Activated CD8-positive, alpha-beta memory T cell treated with anti-CD3 and anti-CD28 coated beads, Interleukin-2, amount 50 U/mL, for 48 hours (primary cell): ENCODE results near the gene SLC49A4.
A peak's percentile ranks its signal among the peaks of the same experiment; 100 is the strongest.

ENCODE experiments used
- DNase-seq: peaks from one replicate; pipeline ENCODE4 v3.0.0-alpha.2; 2020

SLC49A4 gene

DNA sequence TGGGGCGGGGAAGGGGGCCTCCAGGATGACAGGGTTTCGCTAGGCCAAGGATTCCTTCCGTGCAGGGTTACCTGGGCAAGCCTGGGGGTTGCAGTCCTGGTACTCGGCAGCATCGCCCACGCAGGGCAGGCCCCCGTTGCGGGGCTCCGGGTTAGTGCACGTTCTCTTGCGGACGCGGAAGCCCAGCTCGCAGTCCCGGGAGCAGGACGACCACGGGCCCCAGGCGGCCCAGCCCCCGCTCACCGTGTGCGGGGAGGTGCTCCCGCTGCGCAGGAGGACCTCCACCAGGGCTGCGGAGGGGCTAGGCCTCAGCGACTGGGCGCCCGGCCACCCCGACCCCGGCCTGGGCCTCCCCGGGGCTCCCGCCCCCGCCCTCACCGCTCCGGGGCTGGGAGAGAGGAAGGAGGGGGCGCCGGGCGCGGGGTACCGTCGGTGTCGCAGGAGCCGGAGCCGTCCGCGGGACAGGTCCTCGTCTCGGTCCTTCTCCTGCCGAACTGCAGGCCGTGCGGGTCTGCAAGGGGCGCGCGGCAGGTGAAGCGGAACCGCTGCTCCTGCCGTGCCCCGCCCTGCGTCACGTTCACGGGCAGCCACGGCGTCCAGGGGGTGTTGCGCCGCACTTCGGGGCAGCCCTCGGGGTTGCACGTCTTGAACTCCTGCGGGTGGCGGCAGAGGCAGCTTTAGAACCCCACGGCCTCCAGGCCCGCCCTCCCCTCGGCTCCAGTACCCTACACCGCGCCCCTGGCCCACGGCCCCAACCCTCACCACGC is 118.1 kb downstream of the SLC49A4 start:
- DNase-seq: no peak

DNA sequence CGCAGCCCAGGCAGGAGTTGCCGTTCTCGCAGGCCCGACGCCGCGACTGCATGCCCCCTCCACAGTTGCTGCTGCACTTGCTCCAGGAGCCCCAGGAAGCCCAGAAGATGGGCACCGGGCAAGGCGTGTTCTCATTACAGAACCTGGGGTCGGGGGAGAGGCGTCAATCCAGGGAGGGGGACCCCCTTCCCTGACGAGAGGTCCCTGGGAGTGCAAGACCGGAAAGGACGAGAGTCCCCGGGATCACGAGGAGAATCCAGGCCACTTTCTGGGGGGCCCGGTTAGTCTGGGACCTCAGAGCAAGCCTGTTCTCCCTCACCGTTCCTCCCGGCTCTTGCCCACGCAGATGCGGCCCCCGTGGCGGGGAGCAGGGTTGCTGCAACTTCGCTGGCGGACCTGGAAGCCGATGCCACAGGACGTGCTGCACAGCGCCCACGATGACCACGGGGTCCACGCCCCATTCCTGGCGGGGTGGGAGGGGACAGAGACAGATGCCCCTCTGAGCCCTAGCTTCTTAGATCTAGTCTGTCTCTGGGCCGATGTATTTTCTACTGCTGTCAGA is 118.8 kb downstream of the SLC49A4 start:
- no peak for DNase-seq

DNA sequence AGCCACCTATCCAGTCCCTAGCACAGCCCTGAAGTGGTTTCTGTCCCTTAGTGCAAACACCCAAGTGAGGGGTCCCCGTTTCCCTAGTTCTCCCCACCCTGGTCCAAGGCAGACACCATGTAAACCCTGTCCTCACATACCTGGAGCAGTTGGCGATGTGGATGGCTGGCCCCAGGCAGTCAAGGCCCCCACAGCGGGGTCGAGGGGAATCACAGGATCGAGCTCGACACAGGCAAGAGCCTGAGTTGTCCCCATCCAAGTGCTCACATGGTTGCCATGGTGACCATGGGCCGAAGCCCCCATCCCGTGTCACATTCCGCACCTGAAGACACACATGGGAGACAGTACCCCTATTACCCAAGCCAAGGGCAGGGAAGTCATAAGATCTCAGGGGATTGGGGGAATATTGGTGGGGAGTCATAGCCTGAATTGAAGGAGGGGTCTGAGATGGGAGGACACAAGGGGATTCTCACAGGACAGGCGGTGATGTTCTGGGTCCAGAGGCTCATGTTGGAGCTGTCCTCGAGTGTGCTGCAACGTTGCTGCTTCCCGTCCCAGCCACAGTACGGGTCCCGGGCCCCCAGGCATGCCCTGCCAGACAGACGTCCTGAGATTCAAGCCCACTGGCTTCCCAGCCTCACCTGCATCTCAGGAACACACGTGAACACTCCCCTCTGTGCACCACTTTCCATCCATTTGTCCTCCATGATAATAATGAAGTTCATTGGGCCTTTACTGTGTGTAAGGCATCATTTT is 120.6 kb downstream of the SLC49A4 start:
- no peak for DNase-seq

GRCh38 chr3:122916084-122916483 is 121.2 kb downstream of the SLC49A4 start:
- no peak for DNase-seq

GRCh38 chr3:122916580-122916979 is 121.7 kb downstream of the SLC49A4 start:
- DNase-seq: no peak

- no peak for DNase-seq
These were observed 122.5 kb downstream of the SLC49A4 start for GRCh38 chr3:122917412-122917811.

- DNase-seq: no peak
These were observed 123.9 kb downstream of the SLC49A4 start for GRCh38 chr3:122918576-122919290.

DNA sequence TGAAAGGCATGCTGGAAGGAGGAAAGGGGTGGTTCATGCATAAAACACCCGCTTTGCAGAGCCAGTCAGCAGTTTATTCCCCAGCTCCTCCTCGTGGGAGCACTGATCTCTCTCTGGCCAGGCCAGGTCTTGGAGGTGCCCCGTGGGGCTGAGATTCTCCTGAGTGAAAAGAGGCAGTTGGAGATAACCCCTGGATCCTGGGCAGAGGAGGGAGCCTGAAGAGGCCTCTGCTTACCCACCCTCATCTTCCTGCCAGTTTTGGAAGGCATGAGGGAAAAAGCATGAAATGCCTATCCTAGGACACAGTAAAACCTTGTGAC is 124.4 kb downstream of the SLC49A4 start:
- no peak for DNase-seq

DNA sequence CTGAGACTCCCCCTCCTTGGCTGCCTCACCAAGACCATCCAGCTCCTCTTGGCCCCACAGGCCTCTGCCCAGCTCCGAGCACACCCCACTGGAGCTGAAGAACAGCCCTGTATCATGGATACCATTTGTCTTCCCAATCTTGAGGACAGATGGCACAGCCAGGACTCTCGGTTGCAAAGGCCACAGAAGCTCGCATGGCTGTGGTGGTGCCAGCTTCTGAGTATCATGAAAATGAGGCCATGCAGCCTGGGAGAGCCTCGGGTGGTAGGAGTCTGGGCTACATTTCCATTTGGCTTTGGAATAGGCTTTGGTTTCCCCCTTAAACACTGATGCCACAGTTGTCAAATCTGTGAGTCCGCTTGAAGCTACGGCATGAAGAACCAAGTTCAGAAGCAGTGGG is 126.1 kb downstream of the SLC49A4 start:
- no peak for DNase-seq

- peak; percentile 69 for DNase-seq
These were observed 127.2 kb downstream of the SLC49A4 start for GRCh38 chr3:122921791-122922651.

- no peak for DNase-seq
These were observed 128.7 kb downstream of the SLC49A4 start for GRCh38 chr3:122923611-122924010.

DNA sequence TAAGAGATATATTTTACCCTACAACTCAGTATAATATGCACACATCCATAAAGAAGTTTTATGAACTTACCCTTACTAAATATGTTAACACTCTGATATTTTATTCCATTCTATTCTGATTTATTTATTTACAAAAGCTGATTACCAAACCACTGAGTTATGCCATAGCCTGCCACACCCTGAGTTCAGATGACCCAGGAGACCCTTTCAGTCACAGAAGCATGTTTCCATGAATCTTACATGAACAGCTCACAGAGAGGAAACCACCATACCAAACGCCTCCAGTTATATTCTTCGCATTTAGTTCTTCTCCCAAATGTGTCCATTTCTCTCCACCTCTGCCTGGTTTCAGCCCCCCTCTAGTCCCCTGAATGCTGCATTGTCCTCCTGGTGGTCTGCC is 129.2 kb downstream of the SLC49A4 start:
- DNase-seq: no peak

DNA sequence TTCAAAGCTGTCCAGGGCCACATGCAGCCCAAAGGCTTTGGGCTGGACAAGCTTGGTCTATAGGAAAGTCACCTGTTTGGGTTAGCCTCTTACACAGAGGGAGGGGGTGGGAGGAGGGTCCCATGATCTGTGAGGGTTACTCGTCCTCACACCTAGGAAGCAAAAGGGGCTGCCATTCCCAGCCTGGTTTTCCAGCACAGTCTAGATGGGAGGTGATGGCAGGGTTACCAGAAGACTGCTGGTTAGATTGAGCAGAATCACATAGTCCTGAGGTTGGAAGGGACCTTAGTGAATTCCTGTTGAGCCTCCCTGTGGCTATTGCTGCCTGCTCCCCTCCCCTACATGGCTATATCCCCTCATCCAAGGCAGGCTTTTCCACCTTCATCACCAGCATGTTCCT is 130.9 kb downstream of the SLC49A4 start:
- DNase-seq: no peak

DNA sequence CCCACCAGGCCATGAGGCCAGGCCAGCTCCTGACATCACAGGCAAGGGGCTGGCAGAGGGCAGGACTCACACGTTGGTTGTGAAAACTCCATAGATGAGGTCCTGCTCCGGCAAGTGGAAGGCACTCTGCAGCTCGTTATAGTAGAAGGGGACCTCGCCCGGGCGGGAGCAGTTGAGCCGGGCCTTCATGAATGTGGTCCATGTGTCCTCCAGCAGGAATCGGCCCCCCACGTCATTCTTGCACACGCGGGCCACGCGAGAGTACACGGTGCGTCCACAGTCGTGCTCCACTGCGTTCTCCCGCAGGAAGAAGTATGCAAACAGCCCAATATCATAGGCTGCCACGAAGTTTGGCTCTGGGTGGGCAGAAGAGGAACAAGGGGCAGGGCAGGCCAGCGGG is 131.5 kb downstream of the SLC49A4 start:
- peak; percentile 15 for DNase-seq

DNA sequence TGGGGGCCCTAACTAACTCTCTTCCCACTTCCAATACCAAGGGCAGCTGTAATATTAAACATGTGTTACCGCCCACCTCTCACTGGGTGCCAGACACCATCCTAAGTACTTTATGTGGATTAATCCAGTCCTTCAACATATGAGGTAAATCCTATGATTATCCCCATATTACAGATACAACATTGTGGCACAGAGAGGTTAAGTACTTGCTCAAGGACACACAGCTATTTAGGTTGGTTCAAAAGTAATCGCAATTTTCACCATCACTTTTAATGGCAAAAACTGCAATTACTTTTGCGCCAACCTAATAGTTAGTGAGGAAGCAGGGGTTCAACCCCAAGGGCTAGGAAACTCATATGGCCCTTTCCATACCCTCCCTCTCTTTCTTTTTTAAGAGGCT is 131.9 kb downstream of the SLC49A4 start:
- no peak for DNase-seq

GRCh38 chr3:122927726-122928125 is 132.9 kb downstream of the SLC49A4 start:
- DNase-seq: no peak

DNA sequence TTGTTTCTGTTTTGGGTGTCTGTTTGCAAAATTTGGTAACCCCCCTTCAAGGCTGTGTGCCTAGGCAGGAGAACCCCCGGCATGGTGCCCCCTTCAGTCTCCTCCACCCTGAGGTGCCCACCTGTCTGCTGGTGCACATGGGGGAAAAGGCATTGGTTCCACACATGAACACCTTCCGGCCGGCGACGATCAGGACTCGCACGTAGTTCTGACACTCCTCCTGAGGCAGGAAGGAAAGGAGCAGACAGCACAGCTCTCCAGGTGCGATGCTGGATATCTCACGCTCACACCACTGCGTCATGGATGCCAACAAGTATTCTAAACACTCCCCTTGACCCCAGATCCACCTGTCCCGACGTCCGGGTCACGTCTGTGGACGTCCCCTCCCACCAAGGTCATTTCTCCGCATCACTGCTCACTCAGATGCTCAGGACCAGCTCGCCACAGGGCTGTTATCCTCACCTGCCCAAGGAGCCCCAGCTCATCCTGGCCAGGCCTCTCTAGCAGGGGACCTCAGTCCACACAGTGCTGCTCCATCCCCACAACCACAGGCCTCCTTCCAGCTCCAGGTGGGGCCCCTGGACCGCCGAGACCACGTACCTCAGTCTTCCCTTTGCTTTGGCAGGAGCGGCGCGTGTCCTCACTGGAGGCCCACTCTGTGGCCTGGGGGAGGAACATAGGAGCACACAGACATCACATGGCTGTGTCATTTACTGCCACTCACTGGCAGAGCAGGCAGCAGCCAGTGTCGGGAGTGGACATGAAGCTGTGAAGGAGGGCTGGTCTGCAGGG is 133.7 kb downstream of the SLC49A4 start:
- DNase-seq: no peak

DNA sequence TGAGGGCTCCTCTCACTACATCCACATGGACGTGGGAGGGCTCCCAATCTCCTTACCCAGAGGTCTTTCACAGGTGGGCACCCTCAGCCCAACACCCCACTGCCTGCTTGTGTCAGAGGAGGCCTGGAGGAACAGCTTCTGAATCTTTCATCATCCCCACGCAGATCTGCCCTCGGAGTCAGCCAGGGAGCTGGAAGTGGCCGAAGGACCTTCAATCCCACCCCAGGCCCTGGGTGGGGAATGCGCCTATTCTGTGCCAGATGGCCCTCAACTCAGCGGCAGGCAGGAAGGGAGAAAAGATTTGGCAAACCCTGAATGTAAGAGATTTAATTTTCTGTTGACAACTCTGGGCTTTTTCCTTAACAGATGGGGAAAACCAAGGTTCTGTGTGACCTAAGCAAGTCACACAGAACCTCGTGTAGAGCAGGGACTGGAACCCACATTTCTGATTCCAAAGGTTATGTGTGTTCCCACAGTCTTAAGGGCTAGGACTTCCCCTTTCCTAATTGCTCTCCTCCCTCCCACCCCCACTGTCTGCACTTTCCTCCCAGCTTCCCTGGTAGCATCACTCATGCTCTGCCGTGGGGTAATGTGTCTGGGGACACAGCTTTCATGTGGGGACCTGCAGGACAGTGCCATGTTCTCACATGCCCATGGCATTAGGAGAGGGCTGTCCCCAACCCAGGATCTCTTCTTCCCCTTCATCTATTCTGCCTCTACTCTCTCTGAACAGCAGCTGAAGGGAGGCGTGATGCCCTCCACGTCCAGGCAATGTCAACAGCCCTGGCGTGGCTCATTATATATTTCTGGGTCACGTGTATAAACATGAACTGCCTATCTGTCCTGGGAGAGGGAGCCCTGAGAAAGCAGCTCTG is 134.6 kb downstream of the SLC49A4 start:
- no peak for DNase-seq

GRCh38 chr3:122930063-122930997 is 135.5 kb downstream of the SLC49A4 start:
- no peak for DNase-seq
